GM23338 (cell line): ENCODE measurements around the gene RNF32. TPM values are rescaled to one million over a fixed set of nuclear protein-coding genes. Genes with fewer than 3 reads are reported as not detected.

Source experiments
- ATAC-seq: fragments of 200-7000 bp; cut with Tn5 transposase; 3 replicates; pipeline ENCODE4 v1.9.1; 2020
- DNase-seq: peaks from one replicate; pipeline ENCODE4 v3.0.0-alpha.2; 2015; ENCODE audit warnings: low spot score
- H2AFZ ChIP-seq: fragments of 200-600 bp; sonication (generic); 2 replicates; pipeline ENCODE4 v1.8.0; 2016; ENCODE audit warnings: antibody characterized with exemption, mild to moderate bottlenecking, moderate library complexity
- H3F3A ChIP-seq: fragments of 200-600 bp; sonication (generic); replicated peaks from 2 replicates; pipeline ENCODE4 v1.8.0; 2017; ENCODE audit warnings: antibody characterized with exemption, mixed run types, low read depth
- H3K27ac ChIP-seq: fragments of 200-600 bp; sonication (generic); 2 replicates; pipeline ENCODE4 v1.6.1; 2016; ENCODE audit warnings: low read depth
- H3K27me3 ChIP-seq: fragments of 200-600 bp; sonication (generic); 2 replicates; pipeline ENCODE4 v1.8.0; 2016; ENCODE audit warnings: mild to moderate bottlenecking, mixed run types, moderate library complexity; ENCODE audit not compliant: insufficient read depth
- H3K36me3 ChIP-seq: fragments of 200-600 bp; sonication (generic); 2 replicates; pipeline ENCODE4 v1.8.0; 2016; ENCODE audit warnings: mild to moderate bottlenecking; ENCODE audit not compliant: insufficient read depth
- H3K4me1 ChIP-seq: fragments of 200-600 bp; sonication (generic); 2 replicates; pipeline ENCODE4 v1.8.0; 2016; ENCODE audit warnings: mild to moderate bottlenecking, moderate library complexity; ENCODE audit not compliant: insufficient read depth
- H3K4me2 ChIP-seq: fragments of 200-600 bp; sonication (generic); 2 replicates; pipeline ENCODE4 v1.7.1; 2017; ENCODE audit warnings: mixed run types
- H3K4me3 ChIP-seq: fragments of 200-600 bp; sonication (generic); 2 replicates; pipeline ENCODE4 v1.6.1; 2016; ENCODE audit warnings: mixed run types
- H3K79me2 ChIP-seq: fragments of 200-600 bp; sonication (generic); replicated peaks from 2 replicates; pipeline ENCODE4 v1.8.0; 2017; ENCODE audit warnings: mild to moderate bottlenecking; ENCODE audit not compliant: insufficient read depth
- H3K9me2 ChIP-seq: fragments of 200-600 bp; sonication (generic); 2 replicates; pipeline ENCODE4 v1.8.0; 2017; ENCODE audit not compliant: insufficient read depth
- H4K20me1 ChIP-seq: fragments of 200-600 bp; sonication (generic); replicated peaks from 2 replicates; pipeline ENCODE4 v1.8.0; 2017; ENCODE audit warnings: mild to moderate bottlenecking; ENCODE audit not compliant: insufficient read depth
- H3K27ac Mint-ChIP-seq: 2 replicates; pipeline ENCODE4 v1.8.0; 2020; ENCODE audit warnings: inconsistent platforms, mild to moderate bottlenecking, moderate library complexity, mixed read lengths
- H3K27me3 Mint-ChIP-seq: 3 replicates; pipeline ENCODE4 v1.8.0; 2022; ENCODE audit warnings: low read depth, mild to moderate bottlenecking, moderate library complexity, mixed read lengths, inconsistent platforms; ENCODE audit not compliant: insufficient read depth, poor library complexity
- H3K36me3 Mint-ChIP-seq: 3 replicates; pipeline ENCODE4 v1.8.0; 2021; ENCODE audit warnings: low read depth, mild to moderate bottlenecking, inconsistent platforms, moderate library complexity, mixed read lengths
- H3K4me1 Mint-ChIP-seq: 3 replicates; pipeline ENCODE4 v1.8.0; 2020; ENCODE audit warnings: mild to moderate bottlenecking, inconsistent platforms, mixed read lengths
- H3K4me3 Mint-ChIP-seq: 3 replicates; pipeline ENCODE4 v1.8.0; 2021; ENCODE audit warnings: moderate library complexity, mild to moderate bottlenecking, inconsistent platforms, mixed read lengths
- H3K9me3 Mint-ChIP-seq: 3 replicates; pipeline ENCODE4 v1.8.0; 2020; ENCODE audit warnings: moderate library complexity, mild to moderate bottlenecking, inconsistent platforms, mixed read lengths
- CREB1 ChIP-seq: fragments of 250-450 bp; sonication (Bioruptor Pico); IDR thresholded peaks from 2 replicates; pipeline ENCODE4 v1.5.0; 2020; ENCODE audit warnings: low read depth, mild to moderate bottlenecking, moderate library complexity
- ETS1 ChIP-seq: IDR thresholded peaks from 2 replicates; pipeline ENCODE4 v1.6.1; 2016; ENCODE audit warnings: antibody characterized with exemption
- EZH2 ChIP-seq: fragments of 200-600 bp; sonication (generic); IDR thresholded peaks from one replicate; pipeline ENCODE4 v1.8.0; 2017; ENCODE audit warnings: antibody characterized with exemption, mild to moderate bottlenecking, low read depth; ENCODE audit not compliant: unreplicated experiment
- EZH2phosphoT487 ChIP-seq: fragments of 200-600 bp; sonication (generic); IDR thresholded peaks from one replicate; pipeline ENCODE4 v1.8.1; 2018; ENCODE audit warnings: antibody characterized with exemption; ENCODE audit not compliant: unreplicated experiment
- JUNB ChIP-seq: IDR thresholded peaks from one replicate; pipeline ENCODE4 v1.6.1; 2016; ENCODE audit warnings: antibody characterized with exemption; ENCODE audit not compliant: unreplicated experiment
- NANOG ChIP-seq: IDR thresholded peaks from 2 replicates; pipeline ENCODE4 v1.6.1; 2016; ENCODE audit warnings: antibody characterized with exemption, borderline replicate concordance
- POLR2AphosphoS5 ChIP-seq: IDR thresholded peaks from 2 replicates; pipeline ENCODE4 v1.6.1; 2016; ENCODE audit warnings: antibody characterized with exemption, low read depth
- REST ChIP-seq: IDR thresholded peaks from one replicate; pipeline ENCODE4 v1.6.1; 2018; ENCODE audit warnings: antibody characterized with exemption; ENCODE audit not compliant: unreplicated experiment
- STAT1 ChIP-seq: IDR thresholded peaks from one replicate; pipeline ENCODE4 v1.6.1; 2016; ENCODE audit warnings: antibody characterized with exemption; ENCODE audit not compliant: unreplicated experiment
- ZNF114 ChIP-seq: fragments of 250-450 bp; sonication (Bioruptor Pico); IDR thresholded peaks from 2 replicates; pipeline ENCODE4 v1.5.0; 2020; ENCODE audit warnings: mild to moderate bottlenecking, moderate library complexity
- ZNF331 ChIP-seq: fragments of 250-450 bp; sonication (Bioruptor Pico); IDR thresholded peaks from 2 replicates; pipeline ENCODE4 v1.5.0; 2020; ENCODE audit warnings: low read depth, mild to moderate bottlenecking, moderate library complexity
- polyA plus RNA-seq: library from polyadenylated mRNA; unstranded; fragments of >200 nt; fragmentation: Nextera tagmentation; extraction: Ambion mirVana; gene quantifications from 2 replicates; pipeline ENCODE4 v1.2.1, GENCODE V29; 2016
- total RNA-seq: library from RNA; depleted of rRNA; stranded (reverse); fragments of >200 nt; shearing (Covaris generic); gene quantifications from 2 replicates; pipeline ENCODE4 v1.2.3, GENCODE V29; 2014
- TF ChIP-seq, protein P1 (sequence below), 2 experiments: fragments of 200-600 bp in 1 of 2; sonication (generic) in 1 of 2; conservative IDR thresholded peaks; 2 replicates each; pipeline versions ENCODE4 v1.5.1 to v1.6.1; 2016 to 2017; ENCODE audit warnings: antibody characterized with exemption in 2 of 2, low read depth in 2 of 2, mild to moderate bottlenecking in 2 of 2, moderate library complexity in 1 of 2
- TF ChIP-seq, protein P2 (sequence below): fragments of 250-450 bp; sonication (Bioruptor Pico); IDR thresholded peaks from 2 replicates; pipeline ENCODE4 v1.5.0; 2020; ENCODE audit warnings: mild to moderate bottlenecking, moderate library complexity

Gene RNF32
- total and polyA plus RNA-seq, 2 experiments from 2014 or later: 0.56 to 2.0 TPM

- H4K20me1 ChIP-seq: no peaks in the 10 kb centered on the region
- H3K36me3 Mint-ChIP-seq: peaks cover 8% of the 10 kb centered on the region
- no peaks in the 10 kb centered on the region for H3F3A ChIP-seq
- ATAC-seq: no peak
- no peak overlapping the region for H3K4me3 Mint-ChIP-seq
- no peak overlapping the region for H3K27ac ChIP-seq
- H3K27me3 ChIP-seq: peaks cover 12% of the 10 kb centered on the region
- TF ChIP-seq ZNF114 (CRISPR knock-in tag) (no peak), REST (no peak), JUNB (no peak), CREB1 (CRISPR knock-in tag) (no peak), ZNF331 (no peak), ETS1 (no peak), POLR2AphosphoS5 (no peak), NANOG (no peak), EZH2 (no peak), STAT1 (no peak), EZH2phosphoT487 (no peak)
- TF ChIP-seq, protein P1, sequence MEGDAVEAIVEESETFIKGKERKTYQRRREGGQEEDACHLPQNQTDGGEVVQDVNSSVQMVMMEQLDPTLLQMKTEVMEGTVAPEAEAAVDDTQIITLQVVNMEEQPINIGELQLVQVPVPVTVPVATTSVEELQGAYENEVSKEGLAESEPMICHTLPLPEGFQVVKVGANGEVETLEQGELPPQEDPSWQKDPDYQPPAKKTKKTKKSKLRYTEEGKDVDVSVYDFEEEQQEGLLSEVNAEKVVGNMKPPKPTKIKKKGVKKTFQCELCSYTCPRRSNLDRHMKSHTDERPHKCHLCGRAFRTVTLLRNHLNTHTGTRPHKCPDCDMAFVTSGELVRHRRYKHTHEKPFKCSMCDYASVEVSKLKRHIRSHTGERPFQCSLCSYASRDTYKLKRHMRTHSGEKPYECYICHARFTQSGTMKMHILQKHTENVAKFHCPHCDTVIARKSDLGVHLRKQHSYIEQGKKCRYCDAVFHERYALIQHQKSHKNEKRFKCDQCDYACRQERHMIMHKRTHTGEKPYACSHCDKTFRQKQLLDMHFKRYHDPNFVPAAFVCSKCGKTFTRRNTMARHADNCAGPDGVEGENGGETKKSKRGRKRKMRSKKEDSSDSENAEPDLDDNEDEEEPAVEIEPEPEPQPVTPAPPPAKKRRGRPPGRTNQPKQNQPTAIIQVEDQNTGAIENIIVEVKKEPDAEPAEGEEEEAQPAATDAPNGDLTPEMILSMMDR (conservative IDR thresholded peaks at IDR 0.05; ENCODE audit: low read depth in 2 of 2): no peak
- TF ChIP-seq, protein P2, sequence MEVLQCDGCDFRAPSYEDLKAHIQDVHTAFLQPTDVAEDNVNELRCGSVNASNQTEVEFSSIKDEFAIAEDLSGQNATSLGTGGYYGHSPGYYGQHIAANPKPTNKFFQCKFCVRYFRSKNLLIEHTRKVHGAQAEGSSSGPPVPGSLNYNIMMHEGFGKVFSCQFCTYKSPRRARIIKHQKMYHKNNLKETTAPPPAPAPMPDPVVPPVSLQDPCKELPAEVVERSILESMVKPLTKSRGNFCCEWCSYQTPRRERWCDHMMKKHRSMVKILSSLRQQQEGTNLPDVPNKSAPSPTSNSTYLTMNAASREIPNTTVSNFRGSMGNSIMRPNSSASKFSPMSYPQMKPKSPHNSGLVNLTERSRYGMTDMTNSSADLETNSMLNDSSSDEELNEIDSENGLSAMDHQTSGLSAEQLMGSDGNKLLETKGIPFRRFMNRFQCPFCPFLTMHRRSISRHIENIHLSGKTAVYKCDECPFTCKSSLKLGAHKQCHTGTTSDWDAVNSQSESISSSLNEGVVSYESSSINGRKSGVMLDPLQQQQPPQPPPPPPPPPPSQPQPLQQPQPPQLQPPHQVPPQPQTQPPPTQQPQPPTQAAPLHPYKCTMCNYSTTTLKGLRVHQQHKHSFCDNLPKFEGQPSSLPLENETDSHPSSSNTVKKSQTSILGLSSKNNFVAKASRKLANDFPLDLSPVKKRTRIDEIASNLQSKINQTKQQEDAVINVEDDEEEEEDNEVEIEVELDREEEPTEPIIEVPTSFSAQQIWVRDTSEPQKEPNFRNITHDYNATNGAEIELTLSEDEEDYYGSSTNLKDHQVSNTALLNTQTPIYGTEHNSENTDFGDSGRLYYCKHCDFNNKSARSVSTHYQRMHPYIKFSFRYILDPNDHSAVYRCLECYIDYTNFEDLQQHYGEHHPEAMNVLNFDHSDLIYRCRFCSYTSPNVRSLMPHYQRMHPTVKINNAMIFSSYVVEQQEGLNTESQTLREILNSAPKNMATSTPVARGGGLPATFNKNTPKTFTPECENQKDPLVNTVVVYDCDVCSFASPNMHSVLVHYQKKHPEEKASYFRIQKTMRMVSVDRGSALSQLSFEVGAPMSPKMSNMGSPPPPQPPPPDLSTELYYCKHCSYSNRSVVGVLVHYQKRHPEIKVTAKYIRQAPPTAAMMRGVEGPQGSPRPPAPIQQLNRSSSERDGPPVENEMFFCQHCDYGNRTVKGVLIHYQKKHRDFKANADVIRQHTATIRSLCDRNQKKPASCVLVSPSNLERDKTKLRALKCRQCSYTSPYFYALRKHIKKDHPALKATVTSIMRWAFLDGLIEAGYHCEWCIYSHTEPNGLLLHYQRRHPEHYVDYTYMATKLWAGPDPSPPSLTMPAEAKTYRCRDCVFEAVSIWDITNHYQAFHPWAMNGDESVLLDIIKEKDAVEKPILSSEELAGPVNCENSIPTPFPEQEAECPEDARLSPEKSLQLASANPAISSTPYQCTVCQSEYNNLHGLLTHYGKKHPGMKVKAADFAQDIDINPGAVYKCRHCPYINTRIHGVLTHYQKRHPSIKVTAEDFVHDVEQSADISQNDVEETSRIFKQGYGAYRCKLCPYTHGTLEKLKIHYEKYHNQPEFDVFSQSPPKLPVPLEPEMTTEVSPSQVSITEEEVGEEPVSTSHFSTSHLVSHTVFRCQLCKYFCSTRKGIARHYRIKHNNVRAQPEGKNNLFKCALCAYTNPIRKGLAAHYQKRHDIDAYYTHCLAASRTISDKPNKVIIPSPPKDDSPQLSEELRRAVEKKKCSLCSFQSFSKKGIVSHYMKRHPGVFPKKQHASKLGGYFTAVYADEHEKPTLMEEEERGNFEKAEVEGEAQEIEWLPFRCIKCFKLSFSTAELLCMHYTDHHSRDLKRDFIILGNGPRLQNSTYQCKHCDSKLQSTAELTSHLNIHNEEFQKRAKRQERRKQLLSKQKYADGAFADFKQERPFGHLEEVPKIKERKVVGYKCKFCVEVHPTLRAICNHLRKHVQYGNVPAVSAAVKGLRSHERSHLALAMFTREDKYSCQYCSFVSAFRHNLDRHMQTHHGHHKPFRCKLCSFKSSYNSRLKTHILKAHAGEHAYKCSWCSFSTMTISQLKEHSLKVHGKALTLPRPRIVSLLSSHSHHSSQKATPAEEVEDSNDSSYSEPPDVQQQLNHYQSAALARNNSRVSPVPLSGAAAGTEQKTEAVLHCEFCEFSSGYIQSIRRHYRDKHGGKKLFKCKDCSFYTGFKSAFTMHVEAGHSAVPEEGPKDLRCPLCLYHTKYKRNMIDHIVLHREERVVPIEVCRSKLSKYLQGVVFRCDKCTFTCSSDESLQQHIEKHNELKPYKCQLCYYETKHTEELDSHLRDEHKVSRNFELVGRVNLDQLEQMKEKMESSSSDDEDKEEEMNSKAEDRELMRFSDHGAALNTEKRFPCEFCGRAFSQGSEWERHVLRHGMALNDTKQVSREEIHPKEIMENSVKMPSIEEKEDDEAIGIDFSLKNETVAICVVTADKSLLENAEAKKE (CRISPR knock-in tag): no peak
- peaks cover 11% of the 10 kb centered on the region for H3K9me3 Mint-ChIP-seq
- no peaks in the 10 kb centered on the region; the same call in 1 of the 2 replicates for H3K4me1 ChIP-seq
- peaks cover 14% of the 10 kb centered on the region for H3K4me1 Mint-ChIP-seq
- no peaks in the 10 kb centered on the region for H3K36me3 ChIP-seq
- no peak overlapping the region for H2AFZ ChIP-seq
- no peaks in the 10 kb centered on the region for H3K9me2 ChIP-seq
- no peak overlapping the region for H3K4me2 ChIP-seq
- DNase-seq: no peak
- H3K79me2 ChIP-seq: peaks cover 20% of the 10 kb centered on the region
- H3K27ac Mint-ChIP-seq: no peak overlapping the region
- H3K4me3 ChIP-seq: no peak overlapping the region
- peaks cover 16% of the 10 kb centered on the region for H3K27me3 Mint-ChIP-seq
Observed at GRCh38 chr7:156635529-156636385, 4.8 kb upstream of the RNF32 start.
